ENCODE results near the gene OLFML2A.
A peak's percentile ranks its signal among the peaks of the same experiment; 100 is the strongest.
"Not testable (repeated sequence)": the region's sequence is repeated elsewhere in the genome, so short reads cannot be mapped to it uniquely, and the experiment has no call there.

OLFML2A gene

GRCh38 chr9:124776954-124777648 lies at the start of gene OLFML2A:
Gene OLFML2A, plus strand, starts transcription at chr9:124777133. Its CDS starts 138 bp downstream, at chr9:124777271.
- no peak for DNase-seq

DNA sequence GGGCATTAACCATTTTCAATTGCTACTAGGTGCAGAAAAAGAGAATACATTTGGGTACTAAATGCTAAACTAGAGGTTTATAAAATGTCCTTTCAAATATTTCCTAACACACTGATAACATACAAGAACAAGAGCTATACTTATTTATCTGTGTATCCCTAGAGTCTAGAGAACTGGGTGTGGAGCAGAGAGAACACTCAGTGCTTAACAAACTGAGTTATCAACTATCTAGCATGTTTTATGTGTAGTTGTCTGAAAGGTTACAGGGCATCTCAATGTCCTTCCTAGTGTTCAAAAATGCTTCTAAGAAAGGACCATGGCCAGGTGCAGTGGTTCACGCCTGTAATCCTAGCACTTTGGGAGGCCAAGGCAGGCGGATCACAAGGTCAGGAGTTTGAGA lies 46.2 kb upstream of the OLFML2A start:
- DNase-seq, result no peak

DNA sequence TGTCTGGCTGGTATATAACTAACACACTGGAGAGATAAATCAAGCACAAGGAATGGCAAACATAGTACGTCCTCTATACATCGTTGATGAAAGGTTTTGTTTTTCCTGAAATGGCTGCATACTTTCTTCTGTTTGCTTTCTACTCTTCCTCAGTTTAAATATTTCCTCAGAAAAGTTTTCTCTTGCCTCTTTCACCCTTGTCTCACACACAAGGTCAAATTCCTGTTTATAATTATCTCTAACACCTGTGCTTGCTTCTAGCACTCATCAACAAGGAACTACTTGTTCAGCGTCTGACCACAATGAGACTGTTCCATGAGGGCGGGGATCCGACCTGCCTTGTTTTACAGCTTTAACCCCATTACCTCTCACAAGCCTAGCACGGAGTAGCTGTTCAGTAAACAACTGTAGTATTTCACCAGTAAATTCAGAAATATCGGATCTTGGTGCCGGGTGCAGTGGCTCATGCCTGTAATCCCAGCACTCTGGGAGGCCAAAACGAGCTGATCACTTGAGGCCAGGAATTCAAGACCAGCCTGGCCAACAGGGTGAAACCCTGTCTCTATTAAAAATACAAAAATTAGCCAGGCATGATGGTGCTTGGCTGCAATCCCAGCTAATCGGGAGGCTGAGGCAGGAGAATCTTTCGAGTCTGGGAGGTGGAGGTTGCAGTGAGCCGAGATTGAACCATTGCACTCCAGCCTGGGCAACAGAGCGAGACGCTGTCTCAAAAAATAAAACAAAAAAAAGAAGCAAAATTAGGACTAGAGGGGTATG lies 42.8 kb upstream of the OLFML2A start:
- DNase-seq, result no peak

- not testable (repeated sequence) for DNase-seq
Observed at GRCh38 chr9:124734741-124735083, 42.2 kb upstream of the OLFML2A start.

DNA sequence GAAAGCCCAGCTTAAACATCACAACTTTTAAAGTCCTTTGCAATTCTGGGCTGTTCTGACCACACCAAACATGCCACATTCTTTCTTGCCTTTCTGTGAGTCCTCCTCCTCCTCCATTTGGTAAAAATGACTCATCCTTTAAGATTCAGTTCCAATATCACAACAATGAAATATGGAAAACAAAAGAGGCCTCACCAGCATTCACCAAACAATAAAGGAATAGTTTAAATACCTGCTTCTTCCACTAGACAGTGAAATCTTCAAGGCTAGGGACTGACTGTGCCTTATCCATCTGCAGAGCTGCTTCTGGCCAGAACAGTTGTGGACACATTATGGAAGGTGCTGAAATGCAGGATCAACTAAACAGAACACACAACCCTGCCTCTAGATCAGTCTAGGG lies 41.8 kb upstream of the OLFML2A start:
- DNase-seq, result no peak

DNA sequence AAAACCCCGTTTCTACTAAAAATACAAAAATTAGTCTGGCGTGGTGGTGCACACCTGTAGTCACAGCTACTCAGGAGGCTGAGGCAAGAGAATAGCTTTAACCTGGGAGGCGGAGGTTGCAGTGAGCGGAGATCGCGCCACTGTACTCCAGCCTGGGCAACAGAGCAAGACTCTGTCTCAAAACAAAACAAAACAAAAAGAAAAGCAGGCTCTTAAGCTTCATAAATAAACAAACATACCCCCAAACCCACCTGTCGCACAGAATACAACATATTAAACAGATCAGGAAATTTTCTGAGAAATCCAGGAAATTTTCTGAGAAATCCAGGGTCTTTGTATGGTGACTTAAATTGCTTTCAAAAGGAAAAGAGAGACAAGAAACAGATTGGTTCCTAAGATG lies 38.9 kb upstream of the OLFML2A start:
- DNase-seq, result not testable (repeated sequence)

- DNase-seq, result no peak
Observed at GRCh38 chr9:124739360-124739759, 37.6 kb upstream of the OLFML2A start.

GRCh38 chr9:124741149-124741548 lies 35.8 kb upstream of the OLFML2A start:
- DNase-seq, result no peak

- no peak for DNase-seq
Observed at GRCh38 chr9:124741662-124742061, 35.3 kb upstream of the OLFML2A start.

DNA sequence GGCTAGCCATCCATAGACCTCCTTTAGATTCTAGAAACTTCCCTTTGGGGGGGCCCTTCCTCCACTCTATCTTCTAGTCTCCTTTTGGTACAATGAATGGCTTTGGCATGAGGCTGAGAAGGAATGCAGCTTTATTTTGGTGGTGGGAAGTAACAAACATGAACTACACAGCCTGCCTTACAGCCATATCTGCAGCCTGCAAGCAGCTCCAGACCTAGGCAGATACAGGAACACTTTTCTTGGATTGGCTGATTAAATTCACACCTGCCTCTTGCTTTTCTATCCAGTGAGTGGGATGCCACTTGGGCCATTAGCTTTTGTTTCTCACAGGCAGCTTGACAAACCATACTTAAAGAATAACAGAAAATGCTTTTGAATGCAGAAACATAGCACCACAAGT lies 34.0 kb upstream of the OLFML2A start:
- no peak for DNase-seq

- DNase-seq, result no peak
Observed at GRCh38 chr9:124743686-124744348, 33.1 kb upstream of the OLFML2A start.

DNA sequence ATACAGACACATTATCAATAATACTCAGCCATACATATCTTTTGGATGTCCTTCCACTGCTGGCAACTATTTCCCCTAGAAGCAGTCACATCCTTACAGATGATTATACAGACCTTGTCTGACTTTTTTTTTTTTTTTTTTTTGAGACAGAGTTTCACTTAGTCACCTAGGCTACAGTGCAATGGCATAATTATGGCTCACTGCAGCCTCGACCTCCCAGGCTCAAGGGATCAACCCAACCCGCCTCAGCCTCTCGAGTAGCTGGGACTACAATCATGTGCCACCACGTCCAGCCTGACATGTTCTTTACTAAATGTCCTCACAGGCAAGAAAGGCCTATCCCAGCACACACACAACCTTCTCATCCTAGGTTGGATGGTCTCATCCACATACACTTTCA lies 29.9 kb upstream of the OLFML2A start:
- DNase-seq, result no peak

- DNase-seq, result no peak
Observed at GRCh38 chr9:124749284-124749683, 27.6 kb upstream of the OLFML2A start.

DNA sequence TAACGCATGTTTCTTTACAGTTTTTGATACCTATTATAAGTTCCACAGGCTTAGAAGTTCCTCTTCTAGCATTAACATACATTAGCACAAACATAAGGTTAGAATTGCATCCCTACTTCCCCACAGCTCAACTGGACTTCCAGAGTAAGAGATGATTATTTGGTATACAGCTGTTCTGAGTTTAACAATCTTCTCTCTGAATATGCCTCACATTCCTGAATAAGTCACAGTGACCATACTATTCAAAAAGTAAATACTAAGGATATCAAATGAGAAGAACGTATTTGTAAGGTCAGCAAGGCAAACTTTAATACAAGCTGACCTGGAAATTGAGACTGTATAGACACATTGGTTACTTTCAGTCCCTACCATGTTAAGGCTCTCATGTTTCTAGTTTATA lies 27.2 kb upstream of the OLFML2A start:
- DNase-seq, result no peak

GRCh38 chr9:124752967-124753366 lies 24.0 kb upstream of the OLFML2A start:
- no peak for DNase-seq

DNA sequence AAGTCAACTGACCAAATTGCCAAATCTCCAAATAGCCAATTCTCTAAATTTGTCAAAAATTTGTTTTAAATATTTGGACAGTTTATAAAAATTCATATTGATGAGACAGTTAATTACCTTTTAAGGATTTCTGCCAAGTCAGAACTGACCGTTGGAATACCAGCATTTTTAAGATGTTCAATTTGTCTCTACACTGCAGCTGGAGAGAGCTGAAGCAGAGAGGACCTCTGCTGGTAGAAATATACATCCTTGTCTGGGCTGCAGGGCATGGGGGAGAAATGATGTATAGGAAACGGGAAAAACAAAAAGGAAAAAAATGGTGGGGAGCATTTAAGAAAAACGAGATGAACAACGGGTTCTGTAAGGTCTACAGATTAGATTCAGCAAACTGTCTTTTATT lies 22.6 kb upstream of the OLFML2A start:
- no peak for DNase-seq

- DNase-seq, result no peak
Observed at GRCh38 chr9:124755061-124755460, 21.9 kb upstream of the OLFML2A start.

- no peak for DNase-seq
Observed at GRCh38 chr9:124756011-124756410, 20.9 kb upstream of the OLFML2A start.

GRCh38 chr9:124757616-124758015 lies 19.3 kb upstream of the OLFML2A start:
- no peak for DNase-seq

DNA sequence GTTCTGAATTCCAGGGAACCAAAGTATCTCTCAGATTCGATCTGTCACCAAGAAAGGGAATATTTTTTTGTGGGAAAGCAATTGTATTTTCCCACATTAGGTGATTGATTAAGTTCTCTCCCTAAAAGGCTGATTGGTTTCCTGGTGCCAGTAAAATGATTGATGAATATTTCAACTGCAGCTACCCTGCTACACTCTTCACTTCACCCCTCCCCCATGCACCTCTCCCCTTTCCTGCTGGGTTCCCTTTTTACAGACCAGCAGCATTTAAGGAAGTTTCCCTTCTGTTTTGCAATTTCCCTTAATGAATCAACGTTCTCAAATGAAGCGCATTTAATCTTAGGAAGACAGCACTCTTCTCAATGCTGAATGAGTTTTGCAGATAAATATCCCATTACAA lies 18.9 kb upstream of the OLFML2A start:
- DNase-seq, result peak in 1 of 51 donors; percentile 6

DNA sequence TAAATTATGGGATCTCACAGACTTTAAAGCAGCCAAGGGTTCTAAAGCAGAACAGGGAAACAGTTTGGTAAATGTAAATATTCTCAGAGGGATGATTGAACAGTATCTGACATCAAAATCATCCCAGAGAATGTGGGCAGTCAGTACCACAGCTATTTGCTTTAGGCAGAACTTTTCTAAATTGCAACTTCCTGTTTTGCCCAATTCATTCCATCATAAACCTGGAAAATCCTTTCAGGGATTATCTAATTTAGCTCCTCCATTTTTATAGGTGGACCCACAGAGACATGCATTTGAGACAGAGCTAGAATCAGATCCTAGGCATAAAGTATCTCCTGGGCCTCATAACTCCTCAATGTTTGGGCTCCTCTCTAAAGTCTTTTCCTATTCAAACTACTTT lies 18.2 kb upstream of the OLFML2A start:
- DNase-seq, result no peak

- no peak for DNase-seq
Observed at GRCh38 chr9:124759327-124759726, 17.6 kb upstream of the OLFML2A start.

GRCh38 chr9:124760719-124761118 lies 16.2 kb upstream of the OLFML2A start:
- DNase-seq, result no peak
